Spleen (tissue), 13 donors: ENCODE results near the gene RIMBP2. TPM values are rescaled to one million over a fixed set of nuclear protein-coding genes. Genes with fewer than 3 reads are reported as not detected.

ENCODE experiments used
- DNase-seq: peaks from one replicate; pipeline ENCODE4 v3.0.0-alpha.2; 2020
- H3K27ac ChIP-seq, 8 donors: fragments of 200-600 bp; sonication (generic) in 7 of 8; 1 replicate in 4 of 8; 2 replicates in 4 of 8; pipeline versions ENCODE4 v1.5.0 to v1.8.0; 2016 to 2021; ENCODE audit warnings: inconsistent platforms in 4 of 8, mild to moderate bottlenecking in 4 of 8, moderate library complexity in 1 of 8
- H3K27me3 ChIP-seq, 7 donors: fragments of 200-600 bp; sonication (generic) in 6 of 7; replicated peaks in 1 of 7; 1 replicate in 4 of 7; 2 replicates in 3 of 7; pipeline versions ENCODE4 v1.5.0 to v1.8.0; 2016 to 2021; ENCODE audit warnings: inconsistent platforms in 3 of 7, mild to moderate bottlenecking in 1 of 7
- H3K36me3 ChIP-seq, 6 donors: fragments of 200-600 bp; sonication (generic) in 5 of 6; 1 replicate in 4 of 6; 2 replicates in 2 of 6; pipeline versions ENCODE4 v1.5.0 to v1.8.0; 2016 to 2021; ENCODE audit warnings: inconsistent platforms in 2 of 6
- H3K4me1 ChIP-seq, 6 donors: fragments of 200-600 bp; sonication (generic) in 5 of 6; 1 replicate in 3 of 6; 2 replicates in 3 of 6; pipeline versions ENCODE4 v1.5.0 to v1.8.0; 2016 to 2021; ENCODE audit warnings: inconsistent platforms in 3 of 6
- H3K4me3 ChIP-seq, 8 donors: fragments of 200-600 bp; sonication (generic) in 7 of 8; 1 replicate in 4 of 8; 2 replicates in 4 of 8; pipeline versions ENCODE4 v1.5.0 to v1.8.0; 2016 to 2021; ENCODE audit warnings: inconsistent platforms in 4 of 8, mild to moderate bottlenecking in 4 of 8, moderate library complexity in 2 of 8
- H3K9me3 ChIP-seq, 8 donors: fragments of 200-600 bp; sonication (generic) in 7 of 8; 1 replicate in 4 of 8; 2 replicates in 4 of 8; pipeline versions ENCODE4 v1.5.0 to v1.8.0; 2016 to 2021; ENCODE audit warnings: inconsistent platforms in 4 of 8
- CTCF ChIP-seq, 11 experiments: fragments of 200-600 bp in 7 of 11; fragments of 450-650 bp in 4 of 11; sonication (generic) in 4 of 11; IDR thresholded peaks in 8 of 11; conservative IDR thresholded peaks in 3 of 11; 1 replicate in 7 of 11; 2 replicates in 4 of 11; pipeline versions ENCODE4 v1.4.0 to v1.8.0; 2016 to 2021; ENCODE audit warnings: antibody characterized with exemption in 11 of 11, inconsistent platforms in 4 of 11, mild to moderate bottlenecking in 1 of 11
- POLR2A ChIP-seq, 3 donors: fragments of 450-650 bp; IDR thresholded peaks; one replicate each; pipeline ENCODE4 v1.5.1; 2017; ENCODE audit warnings: antibody characterized with exemption in 3 of 3, mild to moderate bottlenecking in 1 of 3
- POLR2AphosphoS5 ChIP-seq, 3 donors: sonication (generic); formaldehyde crosslinking; IDR thresholded peaks; one replicate each; pipeline ENCODE4 v1.5.1; 2017; ENCODE audit warnings: antibody characterized with exemption in 3 of 3
- WGBS, 5 donors: extraction: QIAGEN DNeasy Blood & Tissue Kit in 3 of 5; methylation state at CpG; one replicate each; pipeline versions ENCODE4 v1.1.5 to v1.1.7; 2013 to 2018; 5-methylcytosine and 5-hydroxymethylcytosine counted together
- intact Hi-C: fragments of 100-400 bp; cut with DNase I; formaldehyde crosslinking; loops from one replicate; pipeline ENCODE4 v1.15.0; 2023; ENCODE audit warnings: low total_unique reads
- long read RNA-seq, 2 donors: transcript quantifications; one replicate each; lab custom pipeline, GENCODE V29; 2026
- polyA plus RNA-seq, 3 donors: library from polyadenylated mRNA; stranded (reverse); fragments of 200-250 nt; gene quantifications; one replicate each; pipeline ENCODE4 v1.2.1, GENCODE V29; 2013
- total RNA-seq, 7 donors: library from RNA; depleted of rRNA in 3 of 7; stranded (reverse); fragments of >200 nt in 3 of 7; fragmentation: NEBNext Ultra II Directional in 4 of 7; extraction: Animal tissue kit (Norgen Biotek cat#: 25700) in 4 of 7; gene quantifications; one replicate each; pipeline versions ENCODE4 v1.1.0 to v1.2.1, GENCODE V29; 2016 to 2021
- donor health status: healthy with polysubstance abuse.
- donor health status: DM: no; HTN: no; CAD: no; lungs with moderate emphysema.
- donor health status: DM: no; HTN: no; CAD: no.
- donor health status: Bipolar disorder and iron deficiency.
- donor health status: healthy.
- donor health status: DM: no; HTN: no; CAD: no.
- donor health status: DM: yes; HTN: yes; CAD: no.

The RIMBP2 gene, protein sequence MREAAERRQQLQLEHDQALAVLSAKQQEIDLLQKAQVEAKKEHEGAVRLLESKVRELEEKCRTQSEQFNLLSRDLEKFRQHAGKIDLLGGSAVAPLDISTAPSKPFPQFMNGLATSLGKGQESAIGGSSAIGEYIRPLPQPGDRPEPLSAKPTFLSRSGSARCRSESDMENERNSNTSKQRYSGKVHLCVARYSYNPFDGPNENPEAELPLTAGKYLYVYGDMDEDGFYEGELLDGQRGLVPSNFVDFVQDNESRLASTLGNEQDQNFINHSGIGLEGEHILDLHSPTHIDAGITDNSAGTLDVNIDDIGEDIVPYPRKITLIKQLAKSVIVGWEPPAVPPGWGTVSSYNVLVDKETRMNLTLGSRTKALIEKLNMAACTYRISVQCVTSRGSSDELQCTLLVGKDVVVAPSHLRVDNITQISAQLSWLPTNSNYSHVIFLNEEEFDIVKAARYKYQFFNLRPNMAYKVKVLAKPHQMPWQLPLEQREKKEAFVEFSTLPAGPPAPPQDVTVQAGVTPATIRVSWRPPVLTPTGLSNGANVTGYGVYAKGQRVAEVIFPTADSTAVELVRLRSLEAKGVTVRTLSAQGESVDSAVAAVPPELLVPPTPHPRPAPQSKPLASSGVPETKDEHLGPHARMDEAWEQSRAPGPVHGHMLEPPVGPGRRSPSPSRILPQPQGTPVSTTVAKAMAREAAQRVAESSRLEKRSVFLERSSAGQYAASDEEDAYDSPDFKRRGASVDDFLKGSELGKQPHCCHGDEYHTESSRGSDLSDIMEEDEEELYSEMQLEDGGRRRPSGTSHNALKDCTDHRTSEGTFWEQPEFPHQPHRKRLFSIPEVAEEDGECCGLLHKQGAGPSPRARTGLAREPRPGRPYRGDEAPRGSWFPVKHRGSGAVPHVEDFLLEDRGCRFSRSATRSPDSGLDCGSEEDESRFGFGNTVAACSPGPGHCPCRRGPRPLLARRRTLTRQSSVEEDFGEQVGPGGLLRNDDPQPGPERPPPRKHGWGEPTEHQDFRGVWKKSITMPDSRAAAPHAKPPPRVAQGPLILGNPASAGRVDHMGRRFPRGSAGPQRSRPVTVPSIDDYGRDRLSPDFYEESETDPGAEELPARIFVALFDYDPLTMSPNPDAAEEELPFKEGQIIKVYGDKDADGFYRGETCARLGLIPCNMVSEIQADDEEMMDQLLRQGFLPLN (N-terminal part only)
- 1 to 10 TPM in 4 of 7 donors, under 1 TPM in 3; 0.77 to 5.2 (median 2.3) TPM for total RNA-seq
- under 1 TPM; 0.05 to 0.64 (median 0.13) TPM for polyA plus RNA-seq
- long read RNA-seq, donor 1, result 0 reads
- long read RNA-seq, donor 2, partial matches to known transcripts, result 0 of 1 reads
- long read RNA-seq, donor 2, other reads (novel, unspliced or antisense), result 0 of 1 reads

DNA sequence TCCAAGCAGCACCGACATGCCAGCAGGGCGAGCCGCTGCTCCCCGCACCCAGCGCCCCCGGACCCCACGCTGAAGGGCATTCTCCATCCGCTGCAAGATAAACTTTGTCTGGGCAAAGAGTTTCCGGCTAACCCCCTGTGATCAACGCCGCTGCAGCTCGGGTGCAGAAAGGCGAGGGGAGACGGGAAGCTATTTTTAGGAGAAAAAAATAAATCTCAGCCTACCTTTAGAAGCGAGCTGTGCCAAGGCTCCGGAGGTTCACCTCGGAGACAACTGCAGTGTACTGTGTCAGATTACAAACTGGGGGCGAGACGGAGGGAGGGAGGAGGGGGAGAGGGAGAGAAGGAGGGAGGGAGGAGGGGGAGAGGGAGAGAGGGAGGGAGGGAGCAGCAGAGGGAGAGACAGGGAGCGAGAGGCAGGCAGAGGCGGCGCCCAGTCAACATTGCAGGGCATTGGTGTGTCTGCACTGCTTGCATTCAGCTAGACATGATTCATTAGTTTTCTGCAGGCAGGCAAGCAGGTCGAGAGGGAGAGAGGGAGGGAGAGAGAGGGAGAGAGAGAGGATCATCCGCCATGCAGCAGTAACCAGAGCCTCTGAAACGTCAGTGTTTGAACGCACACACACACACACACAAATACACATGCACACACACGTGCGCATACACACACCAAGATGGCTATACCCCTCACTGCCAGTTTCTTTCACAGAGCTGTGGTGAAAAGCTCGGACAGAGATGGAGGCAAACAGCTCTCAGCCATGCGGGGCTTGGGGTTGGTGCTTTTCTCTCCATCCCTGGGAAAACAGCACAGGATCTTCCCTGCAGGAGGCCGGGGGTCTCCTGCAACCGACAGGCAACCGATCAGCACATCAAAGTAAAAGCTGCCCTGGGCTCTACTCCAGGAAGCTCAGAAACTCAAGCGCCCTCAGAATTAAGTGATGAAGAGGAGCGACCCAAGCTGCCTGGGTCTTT lies at the start of gene RIMBP2:
TSS of gene RIMBP2 (minus strand) at position 302 of the 971 bp plus-strand sequence. CDS start 237,286 bp downstream, outside the sequence.
- intact Hi-C loops, result no loop called here
- H3K4me3 ChIP-seq, result peak within 1 kb of the TSS in 7 of 8 donors; percentile 16 to 58 (median 29)
- H3K36me3 ChIP-seq, result no peaks in the 10 kb centered on the region
- peaks cover 0 to 34% (median 16%) of the 10 kb centered on the region in 6 donors for H3K4me1 ChIP-seq
- WGBS, 5 donors, result 1 to 5% (median 2%) methylated on average over 35 of the region's 35 CpGs
- H3K9me3 ChIP-seq, result peaks cover 0 to 12% (median 0%) of the 10 kb centered on the region in 8 donors
- H3K27me3 ChIP-seq, result peaks cover 0 to 71% (median 30%) of the 10 kb centered on the region in 7 donors
- TF ChIP-seq CTCF (IDR thresholded peaks at IDR 0.05 in 8 of 11, conservative IDR thresholded peaks at IDR 0.05 in 3 of 11) (no peak), POLR2A (IDR thresholded peaks at IDR 0.05) (no peak), POLR2AphosphoS5 (IDR thresholded peaks at IDR 0.05) (no peak)
- DNase-seq, result peak; percentile 34
- no peak within 1 kb of the TSS for H3K27ac ChIP-seq

GRCh38 chr12:130765186-130765659 lies 49.1 kb upstream of the RIMBP2 start:
- intact Hi-C loops, result no loop called here
- no peak for TF ChIP-seq POLR2A (IDR thresholded peaks at IDR 0.05)
- TF ChIP-seq CTCF (IDR thresholded peaks at IDR 0.05 in 8 of 11, conservative IDR thresholded peaks at IDR 0.05 in 3 of 11), result no peak
- TF ChIP-seq POLR2AphosphoS5 (IDR thresholded peaks at IDR 0.05), result no peak
- Histone ChIP-seq H3K9me3 (peaks cover 0 to 5% (median 0%) of the 10 kb centered on the region in 8 donors), H3K4me1 (peaks cover 0 to 10% (median 4%) of the 10 kb centered on the region in 6 donors), H3K27ac (no peak overlapping the region), H3K27me3 (peaks cover 0 to 38% (median 6%) of the 10 kb centered on the region in 7 donors), H3K36me3 (no peaks in the 10 kb centered on the region), H3K4me3 (no peak overlapping the region)
- no peak for DNase-seq
- WGBS, 5 donors, result 89 to 92% (median 91%) methylated on average over 8 of the region's 8 CpGs

- Histone ChIP-seq H3K27me3 (peaks cover 0 to 41% (median 6%) of the 10 kb centered on the region in 7 donors), H3K36me3 (no peaks in the 10 kb centered on the region), H3K4me3 (no peak overlapping the region), H3K4me1 (peaks cover 0 to 10% (median 4%) of the 10 kb centered on the region in 6 donors), H3K9me3 (peaks cover 0 to 5% (median 0%) of the 10 kb centered on the region in 8 donors), H3K27ac (no peak overlapping the region)
- TF ChIP-seq POLR2A (IDR thresholded peaks at IDR 0.05) (no peak), POLR2AphosphoS5 (IDR thresholded peaks at IDR 0.05) (no peak), CTCF (IDR thresholded peaks at IDR 0.05 in 8 of 11, conservative IDR thresholded peaks at IDR 0.05 in 3 of 11) (peak in 1 of 11 experiments; percentile 20)
- intact Hi-C loops, result no loop called here
- WGBS, 5 donors, result 76 to 96% (median 85%) methylated on average over 14 of the region's 14 CpGs
- DNase-seq, result no peak
These were observed 48.5 kb upstream of the RIMBP2 start for GRCh38 chr12:130764475-130765185.
